ENCODE results near the gene KRT80.

- TF ChIP-seq, protein P1, sequence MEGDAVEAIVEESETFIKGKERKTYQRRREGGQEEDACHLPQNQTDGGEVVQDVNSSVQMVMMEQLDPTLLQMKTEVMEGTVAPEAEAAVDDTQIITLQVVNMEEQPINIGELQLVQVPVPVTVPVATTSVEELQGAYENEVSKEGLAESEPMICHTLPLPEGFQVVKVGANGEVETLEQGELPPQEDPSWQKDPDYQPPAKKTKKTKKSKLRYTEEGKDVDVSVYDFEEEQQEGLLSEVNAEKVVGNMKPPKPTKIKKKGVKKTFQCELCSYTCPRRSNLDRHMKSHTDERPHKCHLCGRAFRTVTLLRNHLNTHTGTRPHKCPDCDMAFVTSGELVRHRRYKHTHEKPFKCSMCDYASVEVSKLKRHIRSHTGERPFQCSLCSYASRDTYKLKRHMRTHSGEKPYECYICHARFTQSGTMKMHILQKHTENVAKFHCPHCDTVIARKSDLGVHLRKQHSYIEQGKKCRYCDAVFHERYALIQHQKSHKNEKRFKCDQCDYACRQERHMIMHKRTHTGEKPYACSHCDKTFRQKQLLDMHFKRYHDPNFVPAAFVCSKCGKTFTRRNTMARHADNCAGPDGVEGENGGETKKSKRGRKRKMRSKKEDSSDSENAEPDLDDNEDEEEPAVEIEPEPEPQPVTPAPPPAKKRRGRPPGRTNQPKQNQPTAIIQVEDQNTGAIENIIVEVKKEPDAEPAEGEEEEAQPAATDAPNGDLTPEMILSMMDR (IDR thresholded peaks at IDR 0.05): no peak
- TF ChIP-seq POLR2A (IDR thresholded peaks at IDR 0.05): no peak
Measured at GRCh38 chr12:52141875-52142274, 49.9 kb downstream of the KRT80 start.

Data from vagina (tissue), 2 donors.